Lung (tissue), 12 donors: ENCODE results near the gene PCYT1B. TPM values are rescaled to one million over a fixed set of nuclear protein-coding genes. Genes with fewer than 3 reads are reported as not detected.

ENCODE experiments used
- ATAC-seq: fragments of 200-7000 bp; cut with Tn5 transposase; one replicate; pipeline ENCODE4 v1.9.1; 2020; ENCODE audit warnings: moderate number of reproducible peaks; ENCODE audit not compliant: insufficient read depth, low FRiP score
- DNase-seq, 3 donors: peaks; one replicate each; pipeline ENCODE4 v3.0.0-alpha.2; 2013 to 2017
- H3K27ac ChIP-seq, 2 donors: one replicate each; pipeline ENCODE4 v1.5.1; 2013; ENCODE audit warnings: mild to moderate bottlenecking in 2 of 2, moderate library complexity in 2 of 2, control low read depth in 1 of 2, inconsistent platforms in 1 of 2, low read depth in 1 of 2, low read length in 1 of 2
- H3K27me3 ChIP-seq, 3 donors: one replicate each; pipeline ENCODE4 v1.5.1; 2013; ENCODE audit warnings: low read length in 2 of 3; ENCODE audit not compliant: control insufficient read depth in 3 of 3, insufficient read depth in 3 of 3
- H3K36me3 ChIP-seq, 4 donors: one replicate each; pipeline ENCODE4 v1.5.1; 2013; ENCODE audit warnings: low read length in 4 of 4, mild to moderate bottlenecking in 1 of 4, moderate library complexity in 1 of 4; ENCODE audit not compliant: control insufficient read depth in 4 of 4, insufficient read depth in 4 of 4
- H3K4me1 ChIP-seq, 5 donors: one replicate each; pipeline ENCODE4 v1.5.1; 2013; ENCODE audit warnings: low read length in 5 of 5, mild to moderate bottlenecking in 2 of 5, moderate library complexity in 1 of 5; ENCODE audit not compliant: control insufficient read depth in 5 of 5, insufficient read depth in 5 of 5
- H3K4me3 ChIP-seq: one replicate; pipeline ENCODE4 v1.5.1; 2013; ENCODE audit warnings: mild to moderate bottlenecking, control low read depth, moderate library complexity
- H3K9ac ChIP-seq, 2 donors: one replicate each; pipeline ENCODE4 v1.5.1; 2013; ENCODE audit warnings: low read length in 2 of 2, control low read depth in 1 of 2; ENCODE audit not compliant: insufficient read depth in 1 of 2
- H3K9me3 ChIP-seq, 4 donors: one replicate each; pipeline ENCODE4 v1.5.1; 2013; ENCODE audit warnings: low read length in 3 of 4, mild to moderate bottlenecking in 1 of 4, moderate library complexity in 1 of 4; ENCODE audit not compliant: control insufficient read depth in 4 of 4, insufficient read depth in 3 of 4
- CTCF ChIP-seq: IDR thresholded peaks from 2 replicates; pipeline ENCODE4 v1.5.1; 2012; ENCODE audit warnings: mild to moderate bottlenecking; ENCODE audit errors: control extremely low read depth, extremely low read depth
- WGBS, 2 donors: extraction: QIAGEN DNeasy Blood & Tissue Kit; methylation state at CpG; one replicate each; pipeline ENCODE4 v1.1.7; 2013; 5-methylcytosine and 5-hydroxymethylcytosine counted together
- polyA plus RNA-seq, 2 donors: library from polyadenylated mRNA; stranded (reverse); fragments of 200-250 nt; gene quantifications; one replicate each; pipeline ENCODE4 v1.2.1, GENCODE V29; 2013
- total RNA-seq, 2 donors: library from RNA; depleted of rRNA in 1 of 2; stranded (reverse); fragments of >200 nt in 1 of 2; gene quantifications; one replicate each; pipeline ENCODE4 v1.2.1, GENCODE V29; 2014 to 2021
- donor health status: control.
- donor health status: control.
- donor health status: Bipolar disorder and iron deficiency.
- donor health status: healthy.
- donor health status: DM: yes; HTN: yes; CAD: no.

PCYT1B gene
- total and polyA plus RNA-seq, 4 donors: 0.35 to 5.0 (median 2.4) TPM

- H3K9ac ChIP-seq: no peak overlapping the region
- H3K4me3 ChIP-seq: no peak overlapping the region
- no peak for DNase-seq
- peaks cover 0 to 13% (median 0%) of the 10 kb centered on the region in 3 donors for H3K27me3 ChIP-seq
- peaks cover 0 to 4% (median 0%) of the 10 kb centered on the region in 5 donors for H3K4me1 ChIP-seq
- WGBS, 2 donors: 66 to 86% methylated on average over 11 of the region's 11 CpGs
- H3K9me3 ChIP-seq: no peaks in the 10 kb centered on the region
- H3K36me3 ChIP-seq: no peaks in the 10 kb centered on the region
- no peak for TF ChIP-seq CTCF
- no peak for ATAC-seq
- H3K27ac ChIP-seq: no peak overlapping the region
Measured at GRCh38 chrX:24672701-24673190, 25.6 kb upstream of the PCYT1B start.

- Histone ChIP-seq H3K36me3 (no peaks in the 10 kb centered on the region), H3K9ac (no peak overlapping the region), H3K4me3 (no peak overlapping the region), H3K27ac (no peak overlapping the region), H3K27me3 (peaks cover 0 to 16% (median 5%) of the 10 kb centered on the region in 3 donors), H3K9me3 (no peaks in the 10 kb centered on the region), H3K4me1 (peaks cover 0 to 4% (median 0%) of the 10 kb centered on the region in 5 donors)
- DNase-seq (peak in 2 of 3 donors; percentile 5 to 10), ATAC-seq (no peak)
- WGBS, 2 donors: 29 to 44% methylated on average over 3 of the region's 3 CpGs
- TF ChIP-seq CTCF: no peak
Measured at GRCh38 chrX:24668111-24668510, 21.0 kb upstream of the PCYT1B start.

DNA sequence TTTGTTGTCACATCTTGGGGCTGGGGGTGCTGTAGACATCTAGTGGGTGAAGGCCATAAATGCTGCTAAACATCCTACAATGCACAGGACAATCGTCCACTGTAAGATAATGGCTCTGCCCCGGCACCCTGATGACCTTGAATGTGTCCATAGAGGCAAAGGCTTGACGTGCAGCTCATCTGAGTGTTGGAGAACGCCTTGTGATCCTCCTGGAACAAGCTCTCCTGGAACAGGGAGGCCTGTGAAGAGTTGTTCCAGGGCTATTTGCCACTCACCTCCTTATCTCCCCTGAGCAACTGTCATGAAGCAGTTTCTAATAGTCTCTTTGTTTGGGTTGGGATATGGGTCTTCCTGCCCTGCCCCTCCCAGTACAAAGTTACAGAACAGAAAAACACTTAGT, 15.2 kb upstream of the PCYT1B start:
- WGBS, 2 donors: 58 to 70% methylated on average over 4 of the region's 4 CpGs
- no peaks in the 10 kb centered on the region for H3K36me3 ChIP-seq
- no peak overlapping the region for H3K27ac ChIP-seq
- no peaks in the 10 kb centered on the region for H3K9me3 ChIP-seq
- DNase-seq: no peak
- ATAC-seq: no peak
- H3K4me3 ChIP-seq: no peak overlapping the region
- no peak for TF ChIP-seq CTCF
- H3K4me1 ChIP-seq: no peaks in the 10 kb centered on the region
- peaks cover 0 to 19% (median 14%) of the 10 kb centered on the region in 3 donors for H3K27me3 ChIP-seq
- no peak overlapping the region for H3K9ac ChIP-seq

DNA sequence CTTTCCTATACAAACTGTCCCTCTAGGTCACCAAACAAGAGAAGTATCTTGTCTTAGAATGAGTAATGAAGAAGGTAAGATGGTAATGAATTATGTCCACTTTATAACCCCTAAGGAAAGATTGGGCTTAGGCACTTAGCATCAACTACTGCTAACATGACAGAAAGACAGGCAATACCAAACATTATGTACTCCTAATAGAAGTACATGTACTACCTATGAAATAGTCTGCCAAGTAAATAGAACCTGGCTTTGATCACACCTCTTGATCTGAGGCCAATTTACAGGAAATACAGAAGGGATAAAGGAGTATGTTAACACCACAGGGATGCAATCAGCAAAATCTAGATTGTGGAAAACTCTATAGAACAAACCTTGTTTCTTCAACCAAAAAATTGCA, 14.1 kb upstream of the PCYT1B start:
- no peak for TF ChIP-seq CTCF
- H3K4me3 ChIP-seq: no peak overlapping the region
- no peaks in the 10 kb centered on the region for H3K36me3 ChIP-seq
- H3K9ac ChIP-seq: no peak overlapping the region
- no peak for DNase-seq
- no peaks in the 10 kb centered on the region for H3K4me1 ChIP-seq
- peaks cover 0 to 19% (median 14%) of the 10 kb centered on the region in 3 donors for H3K27me3 ChIP-seq
- no peak overlapping the region for H3K27ac ChIP-seq
- no peaks in the 10 kb centered on the region for H3K9me3 ChIP-seq
- ATAC-seq: no peak
